ENCODE results near the gene CMTM1.
"Not testable (repeated sequence)": the region's sequence is repeated elsewhere in the genome, so short reads cannot be mapped to it uniquely, and the experiment has no call there.

The CMTM1 gene

GRCh38 chr16:66549284-66550131 lies 16.7 kb upstream of the CMTM1 start, which contains the start of gene TK2:
Gene TK2 (minus strand): TSS chr16:66550122. CDS start chr16:66550061, 61 bp downstream.
- no peaks in the 10 kb centered on the region for H3K27me3 Mint-ChIP-seq
- peaks cover 65% of the 10 kb centered on the region for H3K4me1 Mint-ChIP-seq
- no peaks in the 10 kb centered on the region for H3K9me3 Mint-ChIP-seq
- peak within 1 kb of the TSS; percentile 76 for H3K4me3 Mint-ChIP-seq
- H3K27ac Mint-ChIP-seq, result peak within 1 kb of the TSS; percentile 86
- H3K36me3 Mint-ChIP-seq, result peaks cover 6% of the 10 kb centered on the region

DNA sequence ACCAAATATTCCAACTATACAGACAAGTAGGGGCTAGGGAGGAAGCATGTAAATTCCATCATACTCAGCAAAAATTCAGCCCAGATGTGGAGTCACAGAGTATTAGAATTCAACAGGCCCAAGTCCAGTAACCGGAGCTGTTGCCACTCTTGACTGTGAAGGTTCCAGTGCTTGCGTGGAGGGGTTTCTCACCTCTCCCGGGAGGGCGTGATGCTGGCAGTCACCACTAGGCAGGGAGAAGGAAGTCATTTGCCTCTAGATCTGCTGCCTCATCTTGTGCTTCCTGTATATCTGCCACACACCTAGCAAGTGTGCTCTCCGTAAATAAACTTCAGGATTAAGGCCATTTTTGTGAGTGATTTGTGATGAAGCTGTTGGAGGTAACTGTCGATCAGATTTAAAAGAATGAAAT lies 14.9 kb upstream of the CMTM1 start:
- Mint-ChIP-seq H3K4me3 (peak overlapping the region; percentile 93), H3K4me1 (peaks cover 84% of the 10 kb centered on the region), H3K27ac (peak overlapping the region; percentile 96), H3K36me3 (peaks cover 10% of the 10 kb centered on the region), H3K9me3 (no peaks in the 10 kb centered on the region), H3K27me3 (no peaks in the 10 kb centered on the region)

DNA sequence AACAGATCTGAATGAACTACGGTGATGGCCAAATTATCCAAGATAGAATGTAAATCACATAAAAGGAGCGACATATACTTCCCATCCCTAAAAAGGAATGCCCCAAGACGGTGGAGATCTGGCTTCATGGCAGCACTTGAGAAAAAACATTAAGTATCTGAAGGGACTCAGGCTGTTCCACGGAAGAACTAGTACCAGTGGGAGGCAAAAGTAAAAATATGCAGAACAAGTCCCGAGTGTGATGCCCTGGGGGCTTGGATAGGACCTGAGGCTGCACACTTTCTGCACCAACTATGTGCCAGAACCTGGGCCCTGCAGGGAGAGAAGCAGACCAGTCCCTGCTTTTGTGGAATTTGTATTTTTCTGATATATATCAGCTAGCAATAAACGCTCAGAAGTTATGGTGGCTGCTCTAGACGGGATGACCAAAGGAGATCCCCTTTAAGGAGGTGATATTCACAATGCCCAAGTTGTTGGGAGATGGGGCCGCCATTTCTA lies 14.4 kb upstream of the CMTM1 start:
- Mint-ChIP-seq H3K4me1 (peaks cover 87% of the 10 kb centered on the region), H3K36me3 (peaks cover 10% of the 10 kb centered on the region), H3K27ac (peak overlapping the region; percentile 96), H3K9me3 (no peaks in the 10 kb centered on the region), H3K4me3 (peak overlapping the region; percentile 93), H3K27me3 (no peaks in the 10 kb centered on the region)

DNA sequence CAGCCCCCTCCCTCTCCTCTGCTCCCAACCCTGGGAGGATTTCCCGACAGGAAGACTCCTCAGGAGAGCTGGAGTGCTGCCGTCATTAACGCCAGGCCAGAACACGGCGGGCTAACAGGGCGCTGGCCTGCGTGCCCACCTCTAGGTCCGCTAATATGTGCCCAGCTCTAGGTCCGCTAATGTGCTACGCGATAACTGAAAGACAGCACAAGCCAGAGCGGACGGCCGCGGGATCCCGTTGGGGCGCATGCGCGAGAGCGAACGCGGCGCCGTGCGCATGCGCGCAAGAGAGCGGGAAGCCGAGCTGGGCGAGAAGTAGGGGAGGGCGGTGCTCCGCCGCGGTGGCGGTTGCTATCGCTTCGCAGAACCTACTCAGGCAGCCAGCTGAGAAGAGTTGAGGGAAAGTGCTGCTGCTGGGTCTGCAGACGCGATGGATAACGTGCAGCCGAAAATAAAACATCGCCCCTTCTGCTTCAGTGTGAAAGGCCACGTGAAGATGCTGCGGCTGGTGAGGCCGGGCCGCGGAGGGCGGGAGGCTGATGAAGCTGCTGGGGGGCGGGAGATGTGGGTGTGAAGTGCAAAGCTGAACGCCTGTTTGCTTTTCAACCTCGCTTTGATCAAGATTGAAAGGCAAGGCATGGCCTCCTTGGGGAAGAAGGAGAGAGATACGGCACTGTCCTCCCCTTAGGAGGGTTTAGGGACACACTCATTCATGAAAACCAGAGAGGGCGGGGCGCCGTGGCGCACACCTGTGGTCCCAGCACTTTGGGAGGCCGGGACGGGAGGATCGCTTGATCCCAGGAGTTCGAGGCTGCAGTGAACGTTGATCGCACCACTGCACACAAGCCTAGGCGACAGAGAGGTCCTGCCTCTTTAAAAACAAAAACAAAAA lies 13.7 kb upstream of the CMTM1 start, which contains the start of gene CKLF:
TSS of gene CKLF (plus strand) at position 291 of the 892 bp plus-strand sequence. CDS start at position 431, 140 bp downstream.
- peak within 1 kb of the TSS; percentile 93 for H3K4me3 Mint-ChIP-seq
- no peaks in the 10 kb centered on the region for H3K27me3 Mint-ChIP-seq
- peak within 1 kb of the TSS; percentile 96 for H3K27ac Mint-ChIP-seq
- H3K9me3 Mint-ChIP-seq, result no peaks in the 10 kb centered on the region
- H3K36me3 Mint-ChIP-seq, result peaks cover 10% of the 10 kb centered on the region
- H3K4me1 Mint-ChIP-seq, result peaks cover 85% of the 10 kb centered on the region

- H3K4me1 Mint-ChIP-seq, result peaks cover 83% of the 10 kb centered on the region
- no peaks in the 10 kb centered on the region for H3K27me3 Mint-ChIP-seq
- peaks cover 10% of the 10 kb centered on the region for H3K36me3 Mint-ChIP-seq
- H3K9me3 Mint-ChIP-seq, result no peaks in the 10 kb centered on the region
- H3K27ac Mint-ChIP-seq, result peak overlapping the region; percentile 96
- peak overlapping the region; percentile 93 for H3K4me3 Mint-ChIP-seq
These were observed 13.0 kb upstream of the CMTM1 start for GRCh38 chr16:66553223-66553622.

- peak overlapping the region; percentile 93 for H3K4me3 Mint-ChIP-seq
- H3K27ac Mint-ChIP-seq, result peak overlapping the region; percentile 96
These were observed 12.2 kb upstream of the CMTM1 start for GRCh38 chr16:66554021-66554420.

GRCh38 chr16:66554495-66554894 lies 11.7 kb upstream of the CMTM1 start:
- Mint-ChIP-seq H3K9me3 (no peaks in the 10 kb centered on the region), H3K4me1 (peaks cover 79% of the 10 kb centered on the region), H3K27ac (peak overlapping the region; percentile 96), H3K36me3 (peaks cover 10% of the 10 kb centered on the region), H3K27me3 (no peaks in the 10 kb centered on the region), H3K4me3 (peak overlapping the region; percentile 93)

More at GRCh38 chr16:66554021-66554420, 12.2 kb upstream of the CMTM1 start:
- Mint-ChIP-seq H3K4me1 (peaks cover 81% of the 10 kb centered on the region), H3K27me3 (no peaks in the 10 kb centered on the region), H3K9me3 (no peaks in the 10 kb centered on the region), H3K36me3 (peaks cover 10% of the 10 kb centered on the region)

- no peak overlapping the region for H3K4me3 Mint-ChIP-seq
- H3K9me3 Mint-ChIP-seq, result no peaks in the 10 kb centered on the region
- peak overlapping the region; percentile 70 for H3K27ac Mint-ChIP-seq
- peaks cover 4% of the 10 kb centered on the region for H3K36me3 Mint-ChIP-seq
- H3K4me1 Mint-ChIP-seq, result peaks cover 74% of the 10 kb centered on the region
- H3K27me3 Mint-ChIP-seq, result no peaks in the 10 kb centered on the region
These were observed 6.1 kb upstream of the CMTM1 start for GRCh38 chr16:66560107-66560506.

- Mint-ChIP-seq H3K9me3 (no peaks in the 10 kb centered on the region), H3K27ac (peak overlapping the region; percentile 64), H3K4me3 (no peak overlapping the region), H3K27me3 (no peaks in the 10 kb centered on the region), H3K4me1 (peaks cover 60% of the 10 kb centered on the region), H3K36me3 (peaks cover 2% of the 10 kb centered on the region)
These were observed 4.7 kb upstream of the CMTM1 start for GRCh38 chr16:66561381-66562080.

DNA sequence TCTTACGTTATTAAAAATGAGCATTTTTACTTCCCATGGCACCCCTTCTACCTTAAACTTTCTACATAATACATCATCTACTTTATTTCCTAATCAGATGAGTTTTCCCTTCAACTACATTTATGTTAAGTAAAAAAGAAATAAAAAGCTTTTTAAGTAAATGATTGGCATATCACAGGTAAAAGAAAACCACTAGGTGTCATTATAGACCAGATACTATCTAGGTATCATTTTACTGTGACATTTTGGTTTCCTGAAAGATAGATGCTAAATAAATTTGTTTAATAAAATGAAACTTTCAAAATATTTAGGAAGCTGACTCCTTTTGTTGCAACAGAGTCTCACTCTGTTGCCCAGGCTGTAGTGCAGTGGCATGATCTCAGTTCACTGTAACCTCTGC lies 3.8 kb upstream of the CMTM1 start:
- Mint-ChIP-seq H3K4me3 (no peak overlapping the region), H3K36me3 (peaks cover 8% of the 10 kb centered on the region), H3K27me3 (no peaks in the 10 kb centered on the region), H3K9me3 (peaks cover 2% of the 10 kb centered on the region), H3K4me1 (peaks cover 58% of the 10 kb centered on the region), H3K27ac (no peak overlapping the region)

DNA sequence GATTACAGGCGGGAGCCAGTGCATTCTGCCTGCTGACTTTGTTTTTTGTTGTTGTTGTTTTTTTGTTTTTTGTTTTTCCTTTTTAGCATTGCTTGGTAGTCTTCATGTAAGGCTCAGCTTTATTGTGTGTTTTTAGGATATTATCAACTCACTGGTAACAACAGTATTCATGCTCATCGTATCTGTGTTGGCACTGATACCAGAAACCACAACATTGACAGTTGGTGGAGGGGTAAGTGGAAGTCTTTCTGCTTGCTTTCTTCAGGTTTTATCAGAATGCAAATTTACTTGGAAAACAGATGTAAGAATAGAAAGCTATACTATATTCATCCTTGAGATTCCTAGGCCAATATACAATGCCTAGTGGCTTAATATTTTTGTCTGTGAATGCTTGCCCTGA lies 3.3 kb upstream of the CMTM1 start:
- peak overlapping the region; percentile 18 for H3K27ac Mint-ChIP-seq
- no peaks in the 10 kb centered on the region for H3K27me3 Mint-ChIP-seq
- H3K36me3 Mint-ChIP-seq, result peaks cover 11% of the 10 kb centered on the region
- peaks cover 3% of the 10 kb centered on the region for H3K9me3 Mint-ChIP-seq
- H3K4me3 Mint-ChIP-seq, result no peak overlapping the region
- peaks cover 60% of the 10 kb centered on the region for H3K4me1 Mint-ChIP-seq

- Mint-ChIP-seq H3K27ac (peak overlapping the region; percentile 14), H3K36me3 (peaks cover 11% of the 10 kb centered on the region), H3K4me1 (peaks cover 56% of the 10 kb centered on the region), H3K27me3 (no peaks in the 10 kb centered on the region), H3K4me3 (no peak overlapping the region), H3K9me3 (peaks cover 3% of the 10 kb centered on the region)
These were observed 2.5 kb upstream of the CMTM1 start for GRCh38 chr16:66563574-66564334.

DNA sequence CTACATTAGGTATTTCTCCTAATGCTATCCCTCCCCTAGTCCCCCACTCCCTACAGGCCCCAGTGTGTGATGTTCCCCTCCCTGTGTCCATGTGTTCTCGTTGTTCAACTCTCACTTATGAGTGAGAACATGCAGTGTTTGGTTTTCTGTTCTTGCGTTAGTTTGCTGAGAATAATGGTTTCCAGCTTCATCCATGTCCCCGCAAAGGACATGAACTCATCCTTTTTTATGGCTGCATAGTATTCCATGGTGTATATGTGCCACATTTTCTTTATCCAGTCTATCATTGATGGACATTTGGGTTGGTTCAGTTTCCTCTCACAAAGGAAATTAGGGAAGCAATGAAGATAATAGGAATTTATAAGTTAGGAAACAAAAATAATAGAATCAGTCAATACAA lies 1.0 kb downstream of the CMTM1 start:
- peaks cover 30% of the 10 kb centered on the region for H3K4me1 Mint-ChIP-seq
- not testable (repeated sequence) for H3K36me3 Mint-ChIP-seq, H3K27me3 Mint-ChIP-seq, H3K27ac Mint-ChIP-seq, H3K9me3 Mint-ChIP-seq, H3K4me3 Mint-ChIP-seq

GRCh38 chr16:66568355-66568754 lies 2.1 kb downstream of the CMTM1 start:
- Mint-ChIP-seq H3K4me3 (no peak overlapping the region), H3K27me3 (no peaks in the 10 kb centered on the region), H3K9me3 (peaks cover 3% of the 10 kb centered on the region), H3K27ac (no peak overlapping the region), H3K4me1 (peaks cover 20% of the 10 kb centered on the region), H3K36me3 (peaks cover 9% of the 10 kb centered on the region)
